Subcutaneous adipose tissue (tissue), 4 donors: ENCODE results near the gene PRR20D. TPM values are rescaled to one million over a fixed set of nuclear protein-coding genes. Genes with fewer than 3 reads are reported as not detected.
"Not testable (repeated sequence)": the region's sequence is repeated elsewhere in the genome, so short reads cannot be mapped to it uniquely, and the experiment has no call there.

Source experiments
- CTCF ChIP-seq: fragments of 450-650 bp; IDR thresholded peaks from one replicate; pipeline ENCODE4 v1.5.1; 2016; ENCODE audit warnings: low read depth, mild to moderate bottlenecking, control low read depth, antibody characterized with exemption, moderate library complexity
- small RNA-seq: library from RNA; depleted of rRNA; stranded (forward); fragments of <200 nt; gene quantifications from one replicate; pipeline ENCODE3, GENCODE V24; 2016
- total RNA-seq, 4 donors: library from RNA; depleted of rRNA; stranded (reverse); fragments of >200 nt; gene quantifications; one replicate each; pipeline ENCODE4 v1.1.0, GENCODE V29; 2016

Gene PRR20D
- total RNA-seq, 4 donors from 2014 or later = not detected

DNA sequence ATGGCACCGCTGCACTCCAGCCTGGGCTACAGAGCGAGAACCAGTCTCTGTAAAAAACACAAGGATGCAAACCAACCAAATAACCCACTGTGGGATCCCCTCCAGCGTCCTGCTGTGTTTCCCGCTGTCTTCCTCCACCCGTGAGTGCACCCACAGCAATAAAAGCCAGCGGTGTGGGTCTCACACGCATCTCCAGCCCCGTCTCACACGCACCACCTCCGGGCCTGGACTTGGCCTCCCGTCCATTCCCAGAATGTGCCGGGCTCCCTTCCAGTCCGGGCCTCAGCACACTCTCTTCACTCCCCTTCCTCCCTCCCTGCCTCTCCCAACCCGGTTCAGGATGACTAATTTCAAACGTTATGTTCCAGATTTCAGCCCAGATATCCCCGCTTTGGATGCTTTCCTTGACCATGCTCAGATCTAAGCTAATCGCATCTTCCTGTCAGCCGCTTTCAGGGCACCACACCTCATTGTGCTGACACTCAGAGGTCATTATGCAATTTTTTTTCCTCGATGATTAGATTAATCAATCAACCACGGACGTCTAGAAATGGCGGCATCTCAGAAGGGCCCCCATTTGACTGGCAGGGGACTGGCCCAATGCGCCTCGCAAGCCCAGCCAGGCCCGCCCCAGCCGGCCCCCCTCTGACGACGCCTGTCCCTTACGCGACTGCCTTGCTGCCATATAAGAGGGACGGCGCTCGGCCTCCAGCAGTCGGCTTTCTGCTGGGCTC is 20.0 kb upstream of the PRR20D start, which contains the start of gene PRR20A:
PRR20A (plus strand) TSS at position 684 of the 734 bp plus-strand sequence. CDS start 387 bp downstream, outside the sequence.
- not testable (repeated sequence) for TF ChIP-seq CTCF

GRCh38 chr13:57147188-57147587 is 13.2 kb upstream of the PRR20D start, which contains the start of gene PRR20B:
TSS of gene PRR20B (plus strand) at chr13:57147488. CDS start at chr13:57147875, 387 bp downstream.
- not testable (repeated sequence) for TF ChIP-seq CTCF

- not testable (repeated sequence) for TF ChIP-seq CTCF
These were observed 6.7 kb upstream of the PRR20D start, which contains the start of gene PRR20C for GRCh38 chr13:57153761-57154160. TSS of gene PRR20C (plus strand) at chr13:57154061. CDS start at chr13:57154448, 387 bp downstream.

DNA sequence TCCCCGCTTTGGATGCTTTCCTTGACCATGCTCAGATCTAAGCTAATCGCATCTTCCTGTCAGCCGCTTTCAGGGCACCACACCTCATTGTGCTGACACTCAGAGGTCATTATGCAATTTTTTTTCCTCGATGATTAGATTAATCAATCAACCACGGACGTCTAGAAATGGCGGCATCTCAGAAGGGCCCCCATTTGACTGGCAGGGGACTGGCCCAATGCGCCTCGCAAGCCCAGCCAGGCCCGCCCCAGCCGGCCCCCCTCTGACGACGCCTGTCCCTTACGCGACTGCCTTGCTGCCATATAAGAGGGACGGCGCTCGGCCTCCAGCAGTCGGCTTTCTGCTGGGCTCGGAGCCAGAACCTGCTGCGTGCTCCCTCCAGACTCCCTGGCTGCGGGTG is 6.5 kb downstream of the PRR20D start, which contains the start of gene PRR20E:
PRR20E (plus strand) TSS at position 301 of the 400 bp plus-strand sequence. CDS start 387 bp downstream, outside the sequence.
- not testable (repeated sequence) for TF ChIP-seq CTCF

DNA sequence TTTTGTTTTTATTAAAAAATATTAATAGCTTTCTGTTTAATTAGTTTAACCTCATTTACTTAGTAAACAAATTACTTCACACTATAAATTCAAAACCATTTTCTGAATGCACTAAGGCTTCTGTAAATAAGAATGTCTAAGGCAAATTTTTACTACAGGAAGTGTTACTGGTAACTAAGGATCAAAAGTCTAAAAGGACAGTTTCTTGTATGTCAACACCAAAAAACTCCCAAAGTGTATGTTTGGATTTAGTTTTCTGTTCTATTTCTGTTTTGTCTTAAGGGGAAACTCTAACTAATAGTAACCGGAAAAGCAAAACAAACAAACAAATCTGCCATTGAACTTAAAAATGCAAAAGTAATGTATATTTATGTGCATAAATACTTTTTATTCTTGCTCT is 31.2 kb downstream of the PRR20D start:
- no peak for TF ChIP-seq CTCF

DNA sequence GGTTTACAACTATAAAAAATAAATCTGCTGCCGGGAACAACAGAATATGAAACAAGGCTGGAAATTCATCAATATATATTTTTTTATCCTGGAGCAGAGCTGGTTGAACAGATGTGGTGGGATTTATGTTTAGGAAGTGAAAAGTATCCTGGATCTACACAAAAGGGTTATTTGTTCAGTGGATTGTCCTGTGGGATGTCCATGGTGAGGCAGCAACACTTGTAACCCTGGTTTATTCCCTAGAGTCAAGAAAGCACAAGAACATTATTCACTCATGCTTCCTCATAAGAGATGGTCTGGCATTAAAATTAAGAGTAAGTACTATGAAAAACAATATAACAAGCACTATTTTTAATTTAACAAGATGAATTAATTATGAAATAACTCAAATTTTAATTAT is 52.6 kb downstream of the PRR20D start:
- no peak for TF ChIP-seq CTCF

Small RNA genes within 50 kb of the gene (small RNA-seq; reads per million reads assigned to genes)
- gene PRR20FP = not detected

Other genes starting within 250 kb of the PRR20D start
- not detected for gene PRR20A, start 19.7 kb upstream of the PRR20D start, total RNA-seq
- gene PRR20B, start 13.1 kb upstream of the PRR20D start, total RNA-seq = not detected
- gene PRR20C, start 6.6 kb upstream of the PRR20D start, total RNA-seq = not detected
- gene PRR20E, start 6.6 kb downstream of the PRR20D start, total RNA-seq = not detected